IPS DF 6.9 (cell line): ENCODE results near the gene AFF3.

Source experiments
- DNase-seq: peaks from one replicate; pipeline ENCODE4 v3.0.0-alpha.2; 2013; ENCODE audit warnings: low read depth, low spot score
- H3K27ac ChIP-seq: one replicate; pipeline ENCODE4 v1.5.1; 2013; ENCODE audit warnings: low read length, control low read depth
- H3K27me3 ChIP-seq: 2 replicates; pipeline ENCODE4 v1.6.1; 2013; ENCODE audit warnings: mild to moderate bottlenecking, low read length; ENCODE audit not compliant: control insufficient read depth, insufficient read depth
- H3K36me3 ChIP-seq: 2 replicates; pipeline ENCODE4 v1.6.1; 2013; ENCODE audit warnings: low read length; ENCODE audit not compliant: control insufficient read depth, insufficient read depth
- H3K4me1 ChIP-seq: 2 replicates; pipeline ENCODE4 v1.6.1; 2013; ENCODE audit warnings: low read length; ENCODE audit not compliant: control insufficient read depth, insufficient read depth
- H3K4me3 ChIP-seq: 2 replicates; pipeline ENCODE4 v1.5.1; 2013; ENCODE audit warnings: mild to moderate bottlenecking, low read length
- H3K9me3 ChIP-seq: 2 replicates; pipeline ENCODE4 v1.6.1; 2013; ENCODE audit warnings: low read length, inconsistent platforms; ENCODE audit not compliant: control insufficient read depth, insufficient read depth
- WGBS: extraction: QIAGEN DNeasy Blood & Tissue Kit; methylation state at CpG from one replicate; pipeline ENCODE4 v1.1.7; 2013; ENCODE audit warnings: mixed read lengths, missing lambda C conversion rate; ENCODE audit not compliant: insufficient read length, insufficient coverage; 5-methylcytosine and 5-hydroxymethylcytosine counted together

AFF3 gene

DNA sequence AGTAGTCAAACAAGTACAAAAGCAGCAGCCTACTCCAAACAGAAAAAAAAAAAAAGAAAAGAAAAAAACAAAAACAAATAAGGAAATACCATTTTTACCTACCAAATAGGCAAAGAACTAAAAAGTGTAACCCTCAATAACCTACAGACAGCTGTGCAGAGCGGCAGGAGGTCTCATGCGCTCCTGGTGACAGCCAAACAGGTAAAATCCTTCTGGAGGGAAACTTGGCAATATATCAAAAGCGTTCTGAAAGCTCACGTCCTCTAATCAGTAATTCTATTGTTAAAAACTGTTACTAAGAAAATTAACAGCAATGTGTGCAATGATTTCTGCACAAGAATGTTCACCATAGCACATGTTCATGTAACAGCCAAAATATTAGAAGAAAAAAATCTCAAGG is 105.6 kb downstream of the AFF3 start:
- H3K4me3 ChIP-seq, result no peak overlapping the region
- H3K27me3 ChIP-seq, result no peaks in the 10 kb centered on the region
- no peaks in the 10 kb centered on the region for H3K9me3 ChIP-seq
- H3K4me1 ChIP-seq, result no peaks in the 10 kb centered on the region
- no peak overlapping the region for H3K27ac ChIP-seq
- no peaks in the 10 kb centered on the region for H3K36me3 ChIP-seq
- DNase-seq, result no peak
- WGBS, result no CpG with 5 or more reads among the region's 4 CpGs

DNA sequence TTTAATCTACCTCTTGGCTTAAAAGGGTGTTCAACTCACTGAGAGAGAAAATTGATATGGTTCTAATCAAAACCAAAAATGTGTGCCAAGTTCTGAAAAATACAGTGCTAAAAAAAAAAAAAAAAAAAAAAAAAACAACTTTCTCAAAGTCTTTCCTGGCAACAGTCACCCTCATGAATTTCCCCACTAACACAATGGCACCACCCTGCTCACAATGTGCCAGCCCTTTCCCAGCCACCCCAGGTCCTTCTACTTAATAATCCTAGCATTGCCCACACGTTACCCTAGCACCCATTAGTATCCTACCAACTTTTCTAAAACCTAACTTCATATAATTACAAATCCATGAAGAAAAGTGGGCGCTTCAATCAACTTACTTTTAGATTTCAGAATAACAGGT is 106.4 kb downstream of the AFF3 start:
- Histone ChIP-seq H3K4me1 (no peaks in the 10 kb centered on the region), H3K4me3 (no peak overlapping the region), H3K27me3 (no peaks in the 10 kb centered on the region), H3K9me3 (no peaks in the 10 kb centered on the region), H3K27ac (no peak overlapping the region), H3K36me3 (no peaks in the 10 kb centered on the region)
- 100% methylated on average over 2 of the region's 2 CpGs for WGBS
- no peak for DNase-seq

DNA sequence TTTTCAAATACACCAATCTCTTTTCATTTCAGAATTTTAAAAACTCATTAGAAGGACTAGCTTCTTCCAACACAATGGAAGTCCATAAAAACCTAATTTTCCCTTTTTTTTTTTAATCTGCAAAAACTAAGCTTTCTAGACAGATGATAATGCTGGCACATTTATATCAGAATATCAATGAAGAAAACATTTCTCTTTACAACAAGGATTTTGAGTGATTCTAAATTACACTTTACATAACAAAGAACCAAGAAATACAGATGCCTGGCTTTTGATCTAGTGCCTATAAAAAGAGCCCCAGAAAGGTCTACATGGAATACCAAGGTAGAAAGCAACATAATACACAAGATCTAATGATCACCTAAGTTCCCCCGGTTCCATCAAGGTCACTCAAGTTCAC is 108.0 kb downstream of the AFF3 start:
- Histone ChIP-seq H3K36me3 (no peaks in the 10 kb centered on the region), H3K9me3 (no peaks in the 10 kb centered on the region), H3K4me1 (no peaks in the 10 kb centered on the region), H3K4me3 (no peak overlapping the region), H3K27ac (no peak overlapping the region), H3K27me3 (no peaks in the 10 kb centered on the region)
- no CpG with 5 or more reads among the region's 1 CpG for WGBS
- DNase-seq, result no peak

DNA sequence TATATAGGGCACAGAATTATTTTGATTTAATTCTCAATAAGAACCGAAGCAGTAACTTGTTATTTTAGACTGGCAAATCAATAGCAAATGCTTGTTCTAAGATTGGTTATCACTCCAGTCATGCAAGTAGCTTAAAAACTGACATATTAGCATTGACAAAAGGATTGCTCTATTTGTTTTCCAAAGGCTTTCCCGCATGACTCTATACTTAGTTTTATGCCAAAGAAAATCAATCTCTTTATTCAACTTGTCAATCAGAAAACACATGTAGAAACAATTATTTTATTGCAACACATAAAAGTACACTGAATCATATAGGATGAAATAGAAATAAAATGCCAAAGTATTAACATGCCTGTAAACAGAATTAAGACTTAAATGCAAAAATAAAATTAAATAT is 108.4 kb downstream of the AFF3 start:
- no peaks in the 10 kb centered on the region for H3K4me1 ChIP-seq
- no CpG with 5 or more reads among the region's 2 CpGs for WGBS
- DNase-seq, result no peak
- H3K36me3 ChIP-seq, result no peaks in the 10 kb centered on the region
- no peak overlapping the region for H3K27ac ChIP-seq
- H3K4me3 ChIP-seq, result no peak overlapping the region
- H3K27me3 ChIP-seq, result no peaks in the 10 kb centered on the region
- no peaks in the 10 kb centered on the region for H3K9me3 ChIP-seq

DNA sequence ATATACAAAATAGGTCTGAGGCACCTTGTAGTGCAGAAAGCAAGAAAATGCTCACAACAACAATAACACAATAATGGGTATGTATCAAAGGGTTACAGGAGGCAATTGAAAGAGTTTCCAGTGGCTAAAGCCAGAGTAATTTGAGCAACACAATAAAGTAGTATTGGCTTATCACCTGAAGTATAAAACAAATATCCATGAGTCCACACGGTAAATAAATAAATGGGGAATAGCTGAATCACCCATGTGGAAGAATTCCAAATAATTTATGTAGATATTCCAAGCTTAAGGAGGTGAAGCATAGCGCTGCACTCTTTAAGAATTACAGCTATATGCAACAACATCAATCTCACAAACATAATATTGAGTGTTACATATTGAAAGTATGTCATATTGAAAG is 110.8 kb downstream of the AFF3 start:
- Histone ChIP-seq H3K4me3 (no peak overlapping the region), H3K4me1 (no peaks in the 10 kb centered on the region), H3K9me3 (no peaks in the 10 kb centered on the region), H3K27me3 (no peaks in the 10 kb centered on the region), H3K27ac (no peak overlapping the region), H3K36me3 (no peaks in the 10 kb centered on the region)
- no peak for DNase-seq
- WGBS, result no CpG with 5 or more reads among the region's 2 CpGs

DNA sequence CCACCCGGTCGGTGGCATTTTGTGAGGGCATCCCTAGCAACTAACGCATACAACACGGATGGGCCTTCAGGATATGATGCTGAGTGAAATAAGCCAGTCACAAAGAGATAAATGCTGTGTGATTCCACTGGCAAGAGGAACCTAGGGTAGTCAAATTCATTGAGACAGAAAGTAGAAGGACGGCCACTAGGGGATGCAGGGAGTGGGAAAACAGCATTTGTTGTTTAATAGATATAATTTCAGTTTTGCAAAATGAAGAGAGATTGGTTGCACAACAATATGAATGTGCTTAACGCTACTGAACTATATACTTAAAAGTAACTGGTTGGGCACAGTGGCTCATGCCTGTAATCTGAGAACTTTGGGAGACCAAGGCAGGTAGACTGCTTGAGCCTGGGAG is 112.9 kb downstream of the AFF3 start:
- WGBS, result no CpG with 5 or more reads among the region's 6 CpGs

DNA sequence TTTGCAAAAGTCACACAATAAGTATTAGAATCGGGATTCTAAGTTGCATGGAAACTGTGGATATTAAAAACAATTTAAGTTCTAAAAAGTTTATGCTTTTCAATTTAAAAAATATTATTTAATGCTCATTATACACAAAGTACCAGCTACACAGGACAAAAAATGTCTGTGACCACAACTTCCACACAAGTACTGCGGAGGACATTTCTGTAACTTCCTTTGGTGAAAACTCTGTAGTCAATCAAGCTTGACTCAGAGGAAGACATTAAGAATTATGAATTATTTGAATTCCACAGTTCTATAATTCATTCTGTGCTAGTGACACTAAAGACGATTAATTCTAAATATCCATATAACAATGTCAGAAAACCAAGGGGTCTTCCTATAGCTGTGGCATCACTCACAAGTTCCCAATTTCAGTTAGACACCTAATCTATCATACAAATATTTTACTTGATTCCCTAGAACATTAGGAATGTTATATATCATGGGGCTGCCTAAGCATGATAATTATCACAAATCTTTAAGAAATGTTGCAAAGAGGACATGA is 120.5 kb downstream of the AFF3 start:
- no peak for DNase-seq
- no peaks in the 10 kb centered on the region for H3K9me3 ChIP-seq
- no peaks in the 10 kb centered on the region for H3K27me3 ChIP-seq
- no peaks in the 10 kb centered on the region for H3K4me1 ChIP-seq
- no CpG with 5 or more reads among the region's 3 CpGs for WGBS
- H3K36me3 ChIP-seq, result no peaks in the 10 kb centered on the region
- H3K27ac ChIP-seq, result no peak overlapping the region
- H3K4me3 ChIP-seq, result no peak overlapping the region

More for the DNA sequence above, 112.9 kb downstream of the AFF3 start:
- no peak overlapping the region for H3K4me3 ChIP-seq
- no peaks in the 10 kb centered on the region for H3K36me3 ChIP-seq
- no peak for DNase-seq
- no peaks in the 10 kb centered on the region for H3K4me1 ChIP-seq
- H3K27ac ChIP-seq, result no peak overlapping the region
- no peaks in the 10 kb centered on the region for H3K27me3 ChIP-seq
- no peaks in the 10 kb centered on the region for H3K9me3 ChIP-seq

DNA sequence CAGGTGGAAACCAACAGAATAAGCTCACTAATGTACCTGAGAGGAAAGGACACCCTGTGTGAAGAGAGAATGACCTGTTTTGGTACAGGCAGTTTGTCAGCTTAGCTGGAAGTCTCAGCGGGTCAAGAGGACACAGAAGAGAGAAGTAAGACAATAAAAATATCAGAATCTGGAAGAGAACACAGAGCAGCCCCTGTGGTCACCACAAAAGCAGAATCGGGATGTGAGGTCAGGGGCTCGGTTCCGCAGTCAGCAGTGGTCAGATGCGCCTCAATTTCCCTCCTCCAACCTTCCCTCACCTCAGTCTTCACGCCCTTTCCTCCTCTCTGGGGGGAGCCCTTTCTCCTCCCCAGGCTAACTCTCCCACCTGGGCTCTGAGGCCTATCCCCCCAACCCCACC is 122.9 kb downstream of the AFF3 start:
- H3K4me3 ChIP-seq, result no peak overlapping the region
- no peaks in the 10 kb centered on the region for H3K27me3 ChIP-seq
- DNase-seq, result no peak
- no peaks in the 10 kb centered on the region for H3K4me1 ChIP-seq
- WGBS, result no CpG with 5 or more reads among the region's 6 CpGs
- H3K9me3 ChIP-seq, result no peaks in the 10 kb centered on the region
- no peak overlapping the region for H3K27ac ChIP-seq
- no peaks in the 10 kb centered on the region for H3K36me3 ChIP-seq

DNA sequence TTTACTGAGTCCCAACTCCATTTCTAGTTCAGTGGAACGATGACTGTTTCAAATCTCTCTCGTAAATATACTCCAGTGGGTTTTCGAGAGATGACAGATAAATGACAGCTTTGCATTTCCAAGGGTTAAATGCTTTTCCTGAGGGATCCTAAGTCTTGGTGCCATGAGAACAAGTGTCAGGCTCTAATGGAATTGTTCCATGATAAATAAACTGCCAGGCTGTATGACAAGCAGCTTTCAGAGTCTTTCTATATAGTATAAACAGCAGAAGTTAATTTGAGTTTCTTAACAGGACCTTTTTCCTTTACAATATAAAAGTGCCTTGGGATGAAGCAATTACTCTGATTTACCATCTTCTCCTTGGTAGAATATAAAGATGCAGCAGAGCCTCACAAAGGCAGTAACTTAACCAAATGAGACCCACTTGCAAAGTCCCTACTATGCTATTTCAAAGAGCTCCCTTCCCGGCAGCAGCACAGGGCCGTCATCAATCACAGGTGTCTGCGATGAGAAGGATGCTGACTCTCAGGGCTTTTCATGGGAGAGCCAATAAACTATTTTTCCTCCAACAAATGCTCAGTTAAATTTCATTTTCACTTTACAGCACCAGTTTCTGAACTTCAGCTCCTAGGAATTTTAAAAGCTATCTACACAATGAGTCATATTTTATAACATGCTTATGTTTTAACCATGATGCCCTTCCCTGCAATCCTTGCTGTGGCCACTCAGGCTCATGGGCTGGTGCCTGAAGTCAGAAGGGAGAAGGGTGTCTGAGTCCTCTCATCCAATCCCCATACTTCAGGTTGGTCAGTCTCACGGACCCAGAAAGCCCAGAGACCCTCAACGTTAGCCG is 123.8 kb downstream of the AFF3 start:
- Histone ChIP-seq H3K27me3 (no peaks in the 10 kb centered on the region), H3K4me1 (no peaks in the 10 kb centered on the region), H3K27ac (no peak overlapping the region), H3K9me3 (no peaks in the 10 kb centered on the region), H3K36me3 (no peaks in the 10 kb centered on the region), H3K4me3 (no peak overlapping the region)
- WGBS, result no CpG with 5 or more reads among the region's 9 CpGs
- no peak for DNase-seq

DNA sequence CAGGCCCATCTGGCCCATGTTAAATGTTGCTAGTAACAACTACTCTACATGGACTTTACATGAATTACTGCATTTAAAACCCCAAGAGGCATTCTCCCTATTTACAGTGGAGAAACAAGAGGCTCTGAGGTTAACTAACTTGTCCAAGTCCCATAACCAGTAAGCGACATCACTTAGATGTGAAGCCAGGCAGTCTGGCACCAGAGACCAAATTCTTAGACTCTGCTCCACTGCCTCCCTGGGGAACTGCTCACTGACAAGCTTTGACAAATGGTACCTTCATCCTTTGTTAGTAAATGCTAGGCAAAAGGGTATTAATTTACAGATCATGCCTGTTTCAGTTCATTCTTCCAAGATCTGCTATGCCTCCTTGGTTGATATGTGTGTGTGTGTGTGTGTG is 124.8 kb downstream of the AFF3 start:
- Histone ChIP-seq H3K4me1 (no peaks in the 10 kb centered on the region), H3K4me3 (no peak overlapping the region), H3K27me3 (no peaks in the 10 kb centered on the region), H3K36me3 (no peaks in the 10 kb centered on the region), H3K27ac (no peak overlapping the region), H3K9me3 (no peaks in the 10 kb centered on the region)
- DNase-seq, result no peak
- WGBS, result no CpG with 5 or more reads among the region's 1 CpG

DNA sequence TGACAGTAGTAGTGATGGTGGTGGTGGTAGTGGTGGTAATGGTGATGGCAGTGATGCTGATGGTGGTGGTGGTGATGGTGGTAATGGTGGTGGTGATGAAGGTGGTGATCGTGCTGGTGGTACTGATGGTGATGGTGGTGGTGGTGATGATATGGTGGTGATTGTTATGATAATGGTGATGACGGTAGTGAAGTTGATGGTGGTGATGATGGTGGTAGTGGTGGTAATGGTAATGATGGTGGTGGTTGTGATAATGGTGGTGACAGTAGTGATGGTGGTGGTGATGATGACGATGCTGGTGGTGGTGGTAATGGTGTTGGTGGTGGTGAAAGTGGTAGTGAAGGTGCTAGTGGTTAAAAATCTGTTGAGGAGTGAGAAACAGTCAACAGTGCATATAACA is 125.6 kb downstream of the AFF3 start:
- Histone ChIP-seq H3K27ac (no peak overlapping the region), H3K4me1 (no peaks in the 10 kb centered on the region), H3K4me3 (no peak overlapping the region), H3K27me3 (no peaks in the 10 kb centered on the region), H3K36me3 (no peaks in the 10 kb centered on the region), H3K9me3 (no peaks in the 10 kb centered on the region)
- no peak for DNase-seq
- 100% methylated on average over 1 of the region's 3 CpGs for WGBS
